Measurements from ENCODE around the gene PA2G4. TPM values are rescaled to one million over a fixed set of nuclear protein-coding genes. Genes with fewer than 3 reads are reported as not detected.
A peak's percentile ranks its signal among the peaks of the same experiment; 100 is the strongest.

PA2G4 gene
- total and polyA plus RNA-seq, 5 donors, result 65.5 to 77.6 (median 73.3) TPM

GRCh38 chr12:56127485-56127887 is 23.1 kb downstream of the PA2G4 start:
- ATAC-seq, result no peak
- under 1% methylated on average over 8 of the region's 8 CpGs for whole genome bisulfite sequencing

GRCh38 chr12:56127888-56128669 is 23.7 kb downstream of the PA2G4 start, which contains the start of gene ESYT1:
TSS of gene ESYT1 (plus strand) at chr12:56128267. CDS start at chr12:56128320, 53 bp downstream.
- intact Hi-C loops (cut with DNase I), result loop anchor here in 2 of 4 donors (2.0 to 10.0 kb wide), 3 partner anchors 31 to 334 kb away; partner anchors contain the start of genes MYL6 (in 1 of the 2) and SMARCC2 (in 1 of the 2)
- Histone ChIP-seq H3K9me3 (ENCODE audit: control insufficient read depth, low read length) (no peaks in the 10 kb centered on the region), H3K4me3 (ENCODE audit: low read length) (peak within 1 kb of the TSS; percentile 76), H3K27ac (ENCODE audit: low read length) (peak within 1 kb of the TSS; percentile 85), H3K4me1 (ENCODE audit: control insufficient read depth, insufficient read depth, low read length) (no peaks in the 10 kb centered on the region), H3K27me3 (ENCODE audit: control insufficient read depth, insufficient read depth) (no peaks in the 10 kb centered on the region)
- peak; percentile 98 to 99 (median 99) for DNase-seq
- peak; percentile 96 to 97 for ATAC-seq
- WGBS, result under 1% methylated on average over 49 of the region's 49 CpGs

More at GRCh38 chr12:56127485-56127887, 23.1 kb downstream of the PA2G4 start:
- Histone ChIP-seq H3K9me3 (ENCODE audit: control insufficient read depth, low read length) (no peaks in the 10 kb centered on the region), H3K27me3 (ENCODE audit: control insufficient read depth, insufficient read depth) (no peaks in the 10 kb centered on the region), H3K4me1 (ENCODE audit: control insufficient read depth, insufficient read depth, low read length) (no peaks in the 10 kb centered on the region), H3K27ac (ENCODE audit: low read length) (peak overlapping the region; percentile 50), H3K4me3 (ENCODE audit: low read length) (peak overlapping the region; percentile 43)
- intact Hi-C loops (cut with DNase I), result loop anchor here in 2 of 4 donors (5.0 to 10.0 kb wide), 2 partner anchors 57 to 335 kb away; partner anchors contain the start of gene SMARCC2 (in 1 of the 2)
- DNase-seq, result no peak

- DNase-seq (peak; percentile 46 to 75 (median 72)), ATAC-seq (peak; percentile 17 to 31)
- Histone ChIP-seq H3K4me3 (ENCODE audit: low read length) (peak overlapping the region; percentile 76), H3K27me3 (ENCODE audit: control insufficient read depth, insufficient read depth) (no peaks in the 10 kb centered on the region), H3K27ac (ENCODE audit: low read length) (peak overlapping the region; percentile 85), H3K9me3 (ENCODE audit: control insufficient read depth, low read length) (no peaks in the 10 kb centered on the region), H3K4me1 (ENCODE audit: control insufficient read depth, insufficient read depth, low read length) (no peaks in the 10 kb centered on the region)
- intact Hi-C loops (cut with DNase I), result loop anchor here in 2 of 4 donors (2.0 to 10.0 kb wide), 3 partner anchors 30 to 334 kb away; partner anchors contain the start of genes MYL6 (in 1 of the 2) and SMARCC2 (in 1 of the 2)
- 0% methylated on average over 20 of the region's 20 CpGs for WGBS
Observed at GRCh38 chr12:56128670-56129205, 24.4 kb downstream of the PA2G4 start.

GRCh38 chr12:56129206-56129941 is 25.0 kb downstream of the PA2G4 start:
- WGBS, result 2% methylated on average over 29 of the region's 29 CpGs
- Histone ChIP-seq H3K9me3 (ENCODE audit: control insufficient read depth, low read length) (no peaks in the 10 kb centered on the region), H3K27ac (ENCODE audit: low read length) (peak overlapping the region; percentile 85), H3K27me3 (ENCODE audit: control insufficient read depth, insufficient read depth) (no peaks in the 10 kb centered on the region), H3K4me1 (ENCODE audit: control insufficient read depth, insufficient read depth, low read length) (no peaks in the 10 kb centered on the region), H3K4me3 (ENCODE audit: low read length) (peak overlapping the region; percentile 76)
- peak; percentile 57 to 68 for ATAC-seq
- peak; percentile 76 to 90 (median 88) for DNase-seq
- intact Hi-C loops (cut with DNase I), result loop anchor here in 2 of 4 donors (2.0 to 10.0 kb wide), 3 partner anchors 29 to 333 kb away; partner anchors contain the start of genes MYL6 (in 1 of the 2) and SMARCC2 (in 1 of the 2)

- H3K9me3 ChIP-seq (ENCODE audit: control insufficient read depth, low read length), result no peaks in the 10 kb centered on the region
- no peak overlapping the region for H3K27ac ChIP-seq (ENCODE audit: low read length)
- no peaks in the 10 kb centered on the region for H3K27me3 ChIP-seq (ENCODE audit: control insufficient read depth, insufficient read depth)
- peak overlapping the region; percentile 76 for H3K4me3 ChIP-seq (ENCODE audit: low read length)
- WGBS, result 58% methylated on average over 22 of the region's 22 CpGs
- intact Hi-C loops (cut with DNase I), result loop anchor here in 2 of 4 donors (2.0 to 10.0 kb wide), 3 partner anchors 29 to 332 kb away; partner anchors contain the start of genes MYL6 (in 1 of the 2) and SMARCC2 (in 1 of the 2)
- DNase-seq, result no peak
- ATAC-seq, result no peak
- H3K4me1 ChIP-seq (ENCODE audit: control insufficient read depth, insufficient read depth, low read length), result no peaks in the 10 kb centered on the region
Observed at GRCh38 chr12:56129942-56130495, 25.7 kb downstream of the PA2G4 start.

GRCh38 chr12:56130876-56131275 is 26.5 kb downstream of the PA2G4 start:
- WGBS, result 89% methylated on average over 4 of the region's 4 CpGs
- ATAC-seq (no peak), DNase-seq (no peak)
- Histone ChIP-seq H3K27ac (ENCODE audit: low read length) (no peak overlapping the region), H3K4me1 (ENCODE audit: control insufficient read depth, insufficient read depth, low read length) (no peaks in the 10 kb centered on the region), H3K27me3 (ENCODE audit: control insufficient read depth, insufficient read depth) (no peaks in the 10 kb centered on the region), H3K4me3 (ENCODE audit: low read length) (no peak overlapping the region), H3K9me3 (ENCODE audit: control insufficient read depth, low read length) (no peaks in the 10 kb centered on the region)
- intact Hi-C loops (cut with DNase I), result no loop called here

GRCh38 chr12:56134897-56135296 is 30.5 kb downstream of the PA2G4 start:
- intact Hi-C loops (cut with DNase I), result no loop called here
- Histone ChIP-seq H3K9me3 (ENCODE audit: control insufficient read depth, low read length) (no peaks in the 10 kb centered on the region), H3K27ac (ENCODE audit: low read length) (no peak overlapping the region), H3K4me3 (ENCODE audit: low read length) (no peak overlapping the region), H3K27me3 (ENCODE audit: control insufficient read depth, insufficient read depth) (no peaks in the 10 kb centered on the region), H3K4me1 (ENCODE audit: control insufficient read depth, insufficient read depth, low read length) (no peaks in the 10 kb centered on the region)
- ATAC-seq (no peak), DNase-seq (no peak)
- WGBS, result 97% methylated on average over 6 of the region's 6 CpGs

- intact Hi-C loops (cut with DNase I), result no loop called here
Observed at GRCh38 chr12:56137853-56138571, 33.7 kb downstream of the PA2G4 start.

GRCh38 chr12:56141946-56142784 is 37.8 kb downstream of the PA2G4 start:
- no peaks in the 10 kb centered on the region for H3K27me3 ChIP-seq (ENCODE audit: control insufficient read depth, insufficient read depth)
- peaks cover 5% of the 10 kb centered on the region for H3K4me1 ChIP-seq (ENCODE audit: control insufficient read depth, insufficient read depth, low read length)
- intact Hi-C loops (cut with DNase I), result no loop called here
- 87% methylated on average over 19 of the region's 19 CpGs for WGBS
- peak in 1 of 2 donors; percentile 8 for ATAC-seq
- H3K27ac ChIP-seq (ENCODE audit: low read length), result no peak overlapping the region
- DNase-seq, result peak in 1 of 3 donors; percentile 42
- no peak overlapping the region for H3K4me3 ChIP-seq (ENCODE audit: low read length)
- no peaks in the 10 kb centered on the region for H3K9me3 ChIP-seq (ENCODE audit: control insufficient read depth, low read length)

More at GRCh38 chr12:56137853-56138571, 33.7 kb downstream of the PA2G4 start:
- WGBS, result 96% methylated on average over 14 of the region's 14 CpGs
- peaks cover 2% of the 10 kb centered on the region for H3K4me1 ChIP-seq (ENCODE audit: control insufficient read depth, insufficient read depth, low read length)
- DNase-seq (peak in 1 of 3 donors; percentile 41), ATAC-seq (no peak)
- H3K27ac ChIP-seq (ENCODE audit: low read length), result no peak overlapping the region
- no peaks in the 10 kb centered on the region for H3K9me3 ChIP-seq (ENCODE audit: control insufficient read depth, low read length)
- H3K4me3 ChIP-seq (ENCODE audit: low read length), result no peak overlapping the region
- H3K27me3 ChIP-seq (ENCODE audit: control insufficient read depth, insufficient read depth), result no peaks in the 10 kb centered on the region

Measured in right cardiac atrium (tissue), 5 donors.